ENCODE results near the gene F12. TPM values are rescaled to one million over a fixed set of nuclear protein-coding genes. Genes with fewer than 3 reads are reported as not detected.
A peak's percentile ranks its signal among the peaks of the same experiment; 100 is the strongest.

F12 gene
- total and polyA plus RNA-seq, 2 donors (not counting 1 experiment from before 2014, with no cell fraction given) = 0.10 to 0.50 TPM

DNA sequence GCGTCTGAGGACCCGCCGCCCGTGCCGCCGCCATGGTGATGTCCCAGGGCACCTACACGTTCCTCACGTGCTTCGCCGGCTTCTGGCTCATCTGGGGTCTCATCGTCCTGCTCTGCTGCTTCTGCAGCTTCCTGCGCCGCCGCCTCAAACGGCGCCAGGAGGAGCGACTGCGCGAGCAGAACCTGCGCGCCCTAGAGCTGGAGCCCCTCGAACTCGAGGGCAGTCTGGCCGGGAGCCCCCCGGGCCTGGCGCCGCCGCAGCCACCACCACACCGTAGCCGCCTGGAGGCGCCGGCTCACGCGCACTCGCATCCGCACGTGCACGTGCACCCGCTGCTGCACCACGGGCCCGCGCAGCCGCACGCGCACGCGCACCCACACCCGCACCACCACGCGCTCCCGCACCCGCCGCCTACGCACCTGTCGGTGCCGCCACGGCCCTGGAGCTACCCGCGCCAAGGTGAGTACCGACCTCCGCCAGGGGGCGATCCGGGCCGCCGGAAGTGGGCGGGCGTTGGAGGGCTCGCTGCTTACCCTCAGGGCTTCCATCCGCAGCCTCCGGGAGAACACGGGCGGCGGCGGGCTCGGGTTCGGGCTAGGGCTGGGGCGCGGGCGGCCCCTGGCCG, 45.8 kb upstream of the F12 start:
- no peaks in the 10 kb centered on the region for H3K27me3 ChIP-seq (ENCODE audit: control insufficient read depth, insufficient read depth, low read length)
- no peak overlapping the region for H2AFZ ChIP-seq (ENCODE audit: low read length)
- H4K20me1 ChIP-seq (ENCODE audit: control insufficient read depth, extremely low read depth, insufficient read depth, low read length) = no peaks in the 10 kb centered on the region
- H3K36me3 ChIP-seq (ENCODE audit: control insufficient read depth, insufficient read depth, low read length) = peaks cover 24% of the 10 kb centered on the region
- no peaks in the 10 kb centered on the region for H3K9me3 ChIP-seq (ENCODE audit: control insufficient read depth, insufficient read depth, low read depth, low read length)
- H3K4me1 ChIP-seq (ENCODE audit: control insufficient read depth, extremely low read depth, insufficient read depth, low read length) = peaks cover 12% of the 10 kb centered on the region
- H3K79me2 ChIP-seq (ENCODE audit: control insufficient read depth, insufficient read depth, low read length) = no peaks in the 10 kb centered on the region
- DNase-seq (ENCODE audit: low read depth in 2 of 2) = peak; percentile 54 to 72
- H3K4me2 ChIP-seq (ENCODE audit: extremely low read depth, insufficient read depth, low read length) = peak overlapping the region; percentile 73
- TF ChIP-seq, protein P1, sequence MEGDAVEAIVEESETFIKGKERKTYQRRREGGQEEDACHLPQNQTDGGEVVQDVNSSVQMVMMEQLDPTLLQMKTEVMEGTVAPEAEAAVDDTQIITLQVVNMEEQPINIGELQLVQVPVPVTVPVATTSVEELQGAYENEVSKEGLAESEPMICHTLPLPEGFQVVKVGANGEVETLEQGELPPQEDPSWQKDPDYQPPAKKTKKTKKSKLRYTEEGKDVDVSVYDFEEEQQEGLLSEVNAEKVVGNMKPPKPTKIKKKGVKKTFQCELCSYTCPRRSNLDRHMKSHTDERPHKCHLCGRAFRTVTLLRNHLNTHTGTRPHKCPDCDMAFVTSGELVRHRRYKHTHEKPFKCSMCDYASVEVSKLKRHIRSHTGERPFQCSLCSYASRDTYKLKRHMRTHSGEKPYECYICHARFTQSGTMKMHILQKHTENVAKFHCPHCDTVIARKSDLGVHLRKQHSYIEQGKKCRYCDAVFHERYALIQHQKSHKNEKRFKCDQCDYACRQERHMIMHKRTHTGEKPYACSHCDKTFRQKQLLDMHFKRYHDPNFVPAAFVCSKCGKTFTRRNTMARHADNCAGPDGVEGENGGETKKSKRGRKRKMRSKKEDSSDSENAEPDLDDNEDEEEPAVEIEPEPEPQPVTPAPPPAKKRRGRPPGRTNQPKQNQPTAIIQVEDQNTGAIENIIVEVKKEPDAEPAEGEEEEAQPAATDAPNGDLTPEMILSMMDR (conservative IDR thresholded peaks at IDR 0.05 in 1 of 2, IDR thresholded peaks at IDR 0.05 in 1 of 2; ENCODE audit: low read depth in 1 of 2, low read length in 2 of 2) = peak; percentile 41 to 43
- TF ChIP-seq EZH2 (IDR thresholded peaks at IDR 0.05; ENCODE audit: low read length, missing control alignments) = no peak
- H3K27ac ChIP-seq (ENCODE audit: insufficient read depth, low read length) = no peak overlapping the region
- H3K4me3 ChIP-seq (replicated peaks in 1 of 4; ENCODE audit: control extremely low read depth in 1 of 4, insufficient read depth in 1 of 4, low read depth in 3 of 4, low read length in 4 of 4) = peak overlapping the region in 3 of 4 experiments; percentile 17 to 57 (median 27)
- peak overlapping the region; percentile 59 for H3K9ac ChIP-seq (ENCODE audit: insufficient read depth, low read length)

DNA sequence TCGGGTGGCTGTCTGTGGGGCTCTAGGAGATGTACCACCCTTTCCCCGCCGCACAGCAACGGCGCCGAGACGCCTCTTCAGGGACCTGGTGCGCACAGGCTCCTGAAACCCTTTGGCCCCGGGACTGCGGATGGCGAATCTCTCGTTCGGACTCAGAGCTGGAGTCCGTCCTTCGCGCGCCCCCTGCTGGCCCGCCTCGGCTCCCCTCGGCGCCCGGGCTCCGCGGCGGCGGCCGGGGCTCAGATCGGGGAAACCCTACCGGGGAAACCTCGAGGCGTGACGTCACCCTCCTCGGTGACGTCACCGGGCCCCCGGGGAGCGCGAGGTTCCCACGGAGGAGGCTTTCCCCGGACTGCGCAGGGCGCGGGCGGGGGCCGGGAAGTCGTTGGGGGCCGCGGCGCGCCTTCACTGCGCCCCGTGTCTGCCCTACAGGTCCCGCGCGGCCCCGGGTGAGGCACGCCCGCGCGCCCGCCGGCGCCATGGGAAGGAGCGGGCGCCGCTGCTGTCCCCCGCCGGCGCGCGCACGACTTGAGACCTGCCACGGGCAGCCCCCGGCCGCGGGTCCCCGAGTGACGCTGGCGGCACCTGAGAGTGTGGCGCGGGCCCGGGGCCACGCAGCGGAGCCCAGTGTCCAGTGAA, 45.2 kb upstream of the F12 start:
- Histone ChIP-seq H4K20me1 (ENCODE audit: control insufficient read depth, extremely low read depth, insufficient read depth, low read length) (no peaks in the 10 kb centered on the region), H3K4me3 (replicated peaks in 1 of 4; ENCODE audit: control extremely low read depth in 1 of 4, insufficient read depth in 1 of 4, low read depth in 3 of 4, low read length in 4 of 4) (peak overlapping the region; percentile 10 to 57 (median 25)), H3K9ac (ENCODE audit: insufficient read depth, low read length) (peak overlapping the region; percentile 59)

GRCh38 chr5:177453852-177454396, 44.6 kb upstream of the F12 start:
- TF ChIP-seq, protein P1 (conservative IDR thresholded peaks at IDR 0.05 in 1 of 2, IDR thresholded peaks at IDR 0.05 in 1 of 2; ENCODE audit: low read depth in 1 of 2, low read length in 2 of 2) = no peak
- TF ChIP-seq EZH2 (IDR thresholded peaks at IDR 0.05; ENCODE audit: low read length, missing control alignments) = no peak
- no peaks in the 10 kb centered on the region for H3K79me2 ChIP-seq (ENCODE audit: control insufficient read depth, insufficient read depth, low read length)
- peak in 1 of 2 donors; percentile 23 for DNase-seq (ENCODE audit: low read depth in 2 of 2)
- no peaks in the 10 kb centered on the region for H3K9me3 ChIP-seq (ENCODE audit: control insufficient read depth, insufficient read depth, low read depth, low read length)
- H2AFZ ChIP-seq (ENCODE audit: low read length) = no peak overlapping the region
- no peaks in the 10 kb centered on the region for H4K20me1 ChIP-seq (ENCODE audit: control insufficient read depth, extremely low read depth, insufficient read depth, low read length)
- H3K9ac ChIP-seq (ENCODE audit: insufficient read depth, low read length) = no peak overlapping the region
- H3K36me3 ChIP-seq (ENCODE audit: control insufficient read depth, insufficient read depth, low read length) = peaks cover 15% of the 10 kb centered on the region
- peaks cover 12% of the 10 kb centered on the region for H3K4me1 ChIP-seq (ENCODE audit: control insufficient read depth, extremely low read depth, insufficient read depth, low read length)
- no peak overlapping the region for H3K27ac ChIP-seq (ENCODE audit: insufficient read depth, low read length)
- peak overlapping the region; percentile 84 for H3K4me2 ChIP-seq (ENCODE audit: extremely low read depth, insufficient read depth, low read length)
- no peaks in the 10 kb centered on the region for H3K27me3 ChIP-seq (ENCODE audit: control insufficient read depth, insufficient read depth, low read length)
- peak overlapping the region; percentile 10 to 57 (median 25) for H3K4me3 ChIP-seq (replicated peaks in 1 of 4; ENCODE audit: control extremely low read depth in 1 of 4, insufficient read depth in 1 of 4, low read depth in 3 of 4, low read length in 4 of 4)

More for the DNA sequence above, 45.2 kb upstream of the F12 start:
- H3K36me3 ChIP-seq (ENCODE audit: control insufficient read depth, insufficient read depth, low read length) = peaks cover 20% of the 10 kb centered on the region
- no peak overlapping the region for H2AFZ ChIP-seq (ENCODE audit: low read length)
- no peaks in the 10 kb centered on the region for H3K79me2 ChIP-seq (ENCODE audit: control insufficient read depth, insufficient read depth, low read length)
- no peaks in the 10 kb centered on the region for H3K27me3 ChIP-seq (ENCODE audit: control insufficient read depth, insufficient read depth, low read length)
- TF ChIP-seq EZH2 (IDR thresholded peaks at IDR 0.05; ENCODE audit: low read length, missing control alignments) = no peak
- TF ChIP-seq, protein P1 (conservative IDR thresholded peaks at IDR 0.05 in 1 of 2, IDR thresholded peaks at IDR 0.05 in 1 of 2; ENCODE audit: low read depth in 1 of 2, low read length in 2 of 2) = peak; percentile 41 to 74
- H3K4me1 ChIP-seq (ENCODE audit: control insufficient read depth, extremely low read depth, insufficient read depth, low read length) = peaks cover 12% of the 10 kb centered on the region
- peak; percentile 72 to 82 for DNase-seq (ENCODE audit: low read depth in 2 of 2)
- no peaks in the 10 kb centered on the region for H3K9me3 ChIP-seq (ENCODE audit: control insufficient read depth, insufficient read depth, low read depth, low read length)
- peak overlapping the region; percentile 84 for H3K4me2 ChIP-seq (ENCODE audit: extremely low read depth, insufficient read depth, low read length)
- no peak overlapping the region for H3K27ac ChIP-seq (ENCODE audit: insufficient read depth, low read length)

Data from fibroblast of lung (primary cell).